PC-9 (cell line): Measurements from ENCODE around the gene SPATA20. TPM values are rescaled to one million over a fixed set of nuclear protein-coding genes. Genes with fewer than 3 reads are reported as not detected.
A peak's percentile ranks its signal among the peaks of the same experiment; 100 is the strongest.

Experiments used
- BruUV-seq: library from RNA; stranded (reverse); fragments of 400-500 nt; replicated peaks from 2 replicates; lab custom pipeline; 2021; lab: Mats Ljungman, UMichigan
- CTCF ChIA-PET: fragments of 300-600 bp; sonication (Branson Sonifier 250); formaldehyde crosslinking; loops from one replicate; lab custom pipeline; 2022; ENCODE audit warnings: antibody characterized with exemption; lab: Charles Lee
- POLR2A ChIA-PET: fragments of 300-600 bp; sonication (Branson Sonifier 250); formaldehyde crosslinking; loops from one replicate; lab custom pipeline; 2022; ENCODE audit warnings: antibody characterized with exemption; ENCODE audit not compliant: unreplicated experiment; lab: Charles Lee
- DNase-seq, 2 experiments: peaks; one replicate each; pipeline versions ENCODE4 v3.0.0 to v3.0.0-alpha.2; 2015 to 2022; ENCODE audit warnings: mixed read lengths in 1 of 2
- H2AFZ ChIP-seq: fragments of 200-600 bp; sonication (generic); 2 replicates; pipeline ENCODE4 v1.8.1; 2017; ENCODE audit warnings: antibody characterized with exemption
- H3F3A ChIP-seq: fragments of 200-600 bp; sonication (generic); 2 replicates; pipeline ENCODE4 v1.8.1; 2017; ENCODE audit warnings: antibody characterized with exemption, mild to moderate bottlenecking, low read depth; ENCODE audit not compliant: insufficient read depth
- H3K27ac ChIP-seq: fragments of 200-600 bp; sonication (generic); 2 replicates; pipeline ENCODE4 v1.6.1; 2016; ENCODE audit warnings: mixed run types
- H3K27me3 ChIP-seq: fragments of 200-600 bp; sonication (generic); 2 replicates; pipeline ENCODE4 v1.6.1; 2016; ENCODE audit warnings: low read depth, mixed run types; ENCODE audit not compliant: insufficient read depth
- H3K36me3 ChIP-seq: fragments of 200-600 bp; sonication (generic); 2 replicates; pipeline ENCODE4 v1.6.1; 2016; ENCODE audit warnings: low read depth, mixed run types
- H3K4me1 ChIP-seq: fragments of 200-600 bp; sonication (generic); replicated peaks from 2 replicates; pipeline ENCODE4 v1.6.1; 2016; ENCODE audit warnings: mixed run types; ENCODE audit not compliant: insufficient read depth
- H3K4me2 ChIP-seq: fragments of 200-600 bp; sonication (generic); 2 replicates; pipeline ENCODE4 v1.6.1; 2017; ENCODE audit warnings: mixed run types
- H3K4me3 ChIP-seq: fragments of 200-600 bp; sonication (generic); 2 replicates; pipeline ENCODE4 v1.6.1; 2016; ENCODE audit warnings: mixed run types
- H3K79me2 ChIP-seq: fragments of 200-600 bp; sonication (generic); 2 replicates; pipeline ENCODE4 v1.6.1; 2017; ENCODE audit warnings: low read depth, mixed run types
- H3K9me2 ChIP-seq: fragments of 200-600 bp; sonication (generic); 2 replicates; pipeline ENCODE4 v1.8.1; 2017; ENCODE audit warnings: mild to moderate bottlenecking; ENCODE audit not compliant: insufficient read depth
- H3K9me3 ChIP-seq: fragments of 200-600 bp; sonication (generic); 2 replicates; pipeline ENCODE4 v1.8.1; 2016; ENCODE audit warnings: low read depth; ENCODE audit not compliant: insufficient read depth
- H4K20me1 ChIP-seq: fragments of 200-600 bp; sonication (generic); 2 replicates; pipeline ENCODE4 v1.8.1; 2017; ENCODE audit not compliant: insufficient read depth
- CTCF ChIP-seq: fragments of 200-600 bp; sonication (generic); conservative IDR thresholded peaks from 2 replicates; pipeline ENCODE4 v1.6.1; 2017; ENCODE audit warnings: mixed run types, antibody characterized with exemption, mild to moderate bottlenecking, moderate library complexity
- EZH2 ChIP-seq: fragments of 200-600 bp; sonication (generic); IDR thresholded peaks from 2 replicates; pipeline ENCODE4 v1.8.0; 2017; ENCODE audit warnings: antibody characterized with exemption, low read depth
- intact Hi-C: fragments of 100-400 bp; cut with micrococcal nuclease; formaldehyde crosslinking; loops from one replicate; pipeline ENCODE4 v1.10.0; 2022; ENCODE audit not compliant: unreplicated experiment
- total RNA-seq: library from RNA; stranded (reverse); gene quantifications from 2 replicates; pipeline ENCODE4 v1.2.3, GENCODE V29; 2021

Gene SPATA20
- total RNA-seq, 1 experiment from 2014 or later, result 41.5 TPM

GRCh38 chr17:50560931-50561745 lies 14.2 kb downstream of the SPATA20 start:
- Histone ChIP-seq H3K27ac (no peak overlapping the region), H3K9me3 (no peaks in the 10 kb centered on the region), H4K20me1 (no peaks in the 10 kb centered on the region), H3K36me3 (no peaks in the 10 kb centered on the region), H3K9me2 (no peaks in the 10 kb centered on the region), H3K4me2 (peak overlapping the region; percentile 67), H3F3A (peaks cover 32% of the 10 kb centered on the region; the same call in 1 of the 2 replicates), H3K27me3 (peaks cover 27% of the 10 kb centered on the region), H3K4me1 (peaks cover 7% of the 10 kb centered on the region), H3K4me3 (peak overlapping the region; percentile 44; the same call in 1 of the 2 replicates), H2AFZ (no peak overlapping the region), H3K79me2 (no peaks in the 10 kb centered on the region)
- no peak for DNase-seq
- ChIA-PET CTCF (interaction anchor here (0.5 kb wide), 1 partner anchor 152 kb away, joined by 4 read pairs; no protein-coding TSS in a partner anchor), POLR2A (interaction anchor here (0.7 kb wide), 1 partner anchor 12 kb away, joined by 3 read pairs; no protein-coding TSS in a partner anchor)
- intact Hi-C loops, result no loop called here
- TF ChIP-seq CTCF (no peak), EZH2 (no peak)
- no TSS peak for BruUV-seq

- intact Hi-C loops, result no loop called here
- POLR2A ChIA-PET, result no interaction called here
- CTCF ChIA-PET, result no interaction called here
Observed at GRCh38 chr17:50561746-50562141, 14.8 kb downstream of the SPATA20 start.

More at GRCh38 chr17:50561746-50562141, 14.8 kb downstream of the SPATA20 start:
- no peak overlapping the region for H2AFZ ChIP-seq
- no peaks in the 10 kb centered on the region for H3K79me2 ChIP-seq
- no peaks in the 10 kb centered on the region for H4K20me1 ChIP-seq
- H3K27ac ChIP-seq, result no peak overlapping the region
- no peak overlapping the region for H3K4me2 ChIP-seq
- DNase-seq, result no peak
- H3K9me3 ChIP-seq, result no peaks in the 10 kb centered on the region
- no peak overlapping the region for H3K4me3 ChIP-seq
- peaks cover 33% of the 10 kb centered on the region for H3K27me3 ChIP-seq
- H3K9me2 ChIP-seq, result no peaks in the 10 kb centered on the region
- no peaks in the 10 kb centered on the region for H3K36me3 ChIP-seq
- H3F3A ChIP-seq, result peaks cover 31% of the 10 kb centered on the region; the same call in 1 of the 2 replicates
- no TSS peak for BruUV-seq
- H3K4me1 ChIP-seq, result peaks cover 7% of the 10 kb centered on the region
- TF ChIP-seq EZH2 (no peak), CTCF (no peak)
